ENCODE results near the gene GTF2F2.

DNA sequence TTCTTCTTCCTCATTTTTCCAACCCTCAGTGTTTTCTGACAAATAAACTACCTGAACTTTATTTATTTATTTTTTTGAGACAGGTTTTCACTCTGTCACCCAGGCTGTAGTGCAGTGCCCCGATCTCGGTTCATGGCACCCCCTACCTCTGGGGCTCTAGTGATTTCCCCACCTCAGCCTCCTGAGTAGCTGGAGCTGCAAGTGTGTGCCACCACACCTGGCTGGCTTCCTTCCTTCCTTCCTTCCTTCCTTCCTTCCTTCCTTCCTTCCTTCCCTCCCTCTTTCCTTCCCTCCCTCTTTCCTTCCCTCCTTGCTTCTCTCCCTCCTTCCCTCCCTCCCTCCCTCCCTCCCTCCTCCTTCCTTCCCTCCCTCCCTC, 48.2 kb downstream of the GTF2F2 start:
- TF ChIP-seq, protein P1, sequence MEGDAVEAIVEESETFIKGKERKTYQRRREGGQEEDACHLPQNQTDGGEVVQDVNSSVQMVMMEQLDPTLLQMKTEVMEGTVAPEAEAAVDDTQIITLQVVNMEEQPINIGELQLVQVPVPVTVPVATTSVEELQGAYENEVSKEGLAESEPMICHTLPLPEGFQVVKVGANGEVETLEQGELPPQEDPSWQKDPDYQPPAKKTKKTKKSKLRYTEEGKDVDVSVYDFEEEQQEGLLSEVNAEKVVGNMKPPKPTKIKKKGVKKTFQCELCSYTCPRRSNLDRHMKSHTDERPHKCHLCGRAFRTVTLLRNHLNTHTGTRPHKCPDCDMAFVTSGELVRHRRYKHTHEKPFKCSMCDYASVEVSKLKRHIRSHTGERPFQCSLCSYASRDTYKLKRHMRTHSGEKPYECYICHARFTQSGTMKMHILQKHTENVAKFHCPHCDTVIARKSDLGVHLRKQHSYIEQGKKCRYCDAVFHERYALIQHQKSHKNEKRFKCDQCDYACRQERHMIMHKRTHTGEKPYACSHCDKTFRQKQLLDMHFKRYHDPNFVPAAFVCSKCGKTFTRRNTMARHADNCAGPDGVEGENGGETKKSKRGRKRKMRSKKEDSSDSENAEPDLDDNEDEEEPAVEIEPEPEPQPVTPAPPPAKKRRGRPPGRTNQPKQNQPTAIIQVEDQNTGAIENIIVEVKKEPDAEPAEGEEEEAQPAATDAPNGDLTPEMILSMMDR (conservative IDR thresholded peaks at IDR 0.05; ENCODE audit: low read length) = no peak
- TF ChIP-seq EZH2phosphoT487 (IDR thresholded peaks at IDR 0.05; ENCODE audit: borderline replicate concordance, low read depth, low read length) = no peak
